HepG2 (cell line): Measurements from ENCODE around the gene NCAPD2. TPM values are rescaled to one million over a fixed set of nuclear protein-coding genes. Genes with fewer than 3 reads are reported as not detected.
A peak's percentile ranks its signal among the peaks of the same experiment; 100 is the strongest.

ENCODE experiments used
- AKAP8 ChIP-seq: sonication (generic); formaldehyde crosslinking; IDR thresholded peaks from 2 replicates; pipeline ENCODE4 v1.5.1; 2020; ENCODE audit warnings: mild to moderate bottlenecking, missing genetic modification reagents
- CCDC6 ChIP-seq: sonication (generic); formaldehyde crosslinking; IDR thresholded peaks from 2 replicates; pipeline ENCODE4 v1.8.1; 2022; ENCODE audit warnings: mild to moderate bottlenecking, missing genetic modification reagents, moderate library complexity
- HOXA5 ChIP-seq: sonication (generic); formaldehyde crosslinking; IDR thresholded peaks from 2 replicates; pipeline ENCODE4 v1.4.0; 2020; ENCODE audit warnings: missing genetic modification reagents
- KDM2A ChIP-seq: sonication (generic); formaldehyde crosslinking; IDR thresholded peaks from 2 replicates; pipeline ENCODE4 v1.4.0; 2020; ENCODE audit warnings: low read depth, missing genetic modification reagents, borderline replicate concordance
- PRPF4 ChIP-seq: fragments of 200-400 bp; formaldehyde crosslinking; IDR thresholded peaks from 2 replicates; pipeline ENCODE4 v1.6.1; 2016; ENCODE audit warnings: low read length, low read depth; ENCODE audit not compliant: poor library complexity, severe bottlenecking
- SOX13 ChIP-seq, 3 experiments: fragments of 450-650 bp in 1 of 3; sonication (generic) in 1 of 3; formaldehyde crosslinking in 1 of 3; IDR thresholded peaks in 2 of 3; conservative IDR thresholded peaks in 1 of 3; 2 replicates each; pipeline versions ENCODE4 v1.5.0 to v1.6.1; 2016 to 2020; ENCODE audit warnings: antibody characterized with exemption in 1 of 3, mild to moderate bottlenecking in 1 of 3, missing compliant biosample characterization in 1 of 3, missing genetic modification reagents in 1 of 3, moderate library complexity in 1 of 3
- THYN1 ChIP-seq: sonication (generic); formaldehyde crosslinking; IDR thresholded peaks from 2 replicates; pipeline ENCODE4 v1.8.1; 2023; ENCODE audit warnings: low read depth, mild to moderate bottlenecking, moderate library complexity, missing genetic modification reagents, borderline replicate concordance
- TOPORS ChIP-seq: sonication (generic); formaldehyde crosslinking; IDR thresholded peaks from 2 replicates; pipeline ENCODE4 v1.8.0; 2023; ENCODE audit warnings: mild to moderate bottlenecking, missing genetic modification reagents
- YEATS4 ChIP-seq: sonication (generic); formaldehyde crosslinking; IDR thresholded peaks from 2 replicates; pipeline ENCODE4 v1.4.0; 2020; ENCODE audit warnings: missing genetic modification reagents, borderline replicate concordance
- ZFY ChIP-seq: sonication (generic); formaldehyde crosslinking; IDR thresholded peaks from 2 replicates; pipeline ENCODE4 v1.4.0; 2020; ENCODE audit warnings: missing genetic modification reagents
- ZNF33B ChIP-seq: sonication (generic); formaldehyde crosslinking; IDR thresholded peaks from 2 replicates; pipeline ENCODE4 v1.5.1; 2020; ENCODE audit warnings: mild to moderate bottlenecking, missing genetic modification reagents
- ZNF468 ChIP-seq: sonication (generic); formaldehyde crosslinking; IDR thresholded peaks from 2 replicates; pipeline ENCODE4 v1.8.0; 2022; ENCODE audit warnings: mild to moderate bottlenecking, moderate library complexity, missing genetic modification reagents
- polyA plus RNA-seq, 8 experiments: library from polyadenylated mRNA; depleted of rRNA in 3 of 8; stranded (reverse) in 7 of 8; unstranded in 1 of 8; fragments of >200 nt; fragmentation: Illumina TruSeq in 4 of 8; extraction: Trizol in 4 of 8; gene quantifications; 2 replicates each; pipeline versions ENCODE4 v1.2.1 to v1.2.3, GENCODE V29; 2011 to 2016; ENCODE audit warnings: low read depth in 4 of 8, missing spikeins in 1 of 8, mixed read lengths in 1 of 8; ENCODE audit not compliant: insufficient read depth in 1 of 8
- total RNA-seq, 5 experiments: library from RNA; depleted of rRNA; stranded (reverse); fragments of >200 nt; fragmentation: Illumina TruSeq; extraction: Trizol; gene quantifications; 2 replicates each; pipeline ENCODE4 v1.2.3, GENCODE V29; 2016; ENCODE audit warnings: low read depth in 1 of 5
- TF ChIP-seq, protein P1 (sequence below): IDR thresholded peaks from 2 replicates; pipeline ENCODE4 v1.6.1; 2016; ENCODE audit warnings: mild to moderate bottlenecking, missing biosample characterization, missing genetic modification reagents
- TF ChIP-seq, protein P2 (sequence below): sonication (generic); formaldehyde crosslinking; IDR thresholded peaks from 2 replicates; pipeline ENCODE4 v1.4.0; 2020; ENCODE audit warnings: missing genetic modification reagents, borderline replicate concordance
- TF ChIP-seq, protein P3 (sequence below): sonication (generic); formaldehyde crosslinking; IDR thresholded peaks from 2 replicates; pipeline ENCODE4 v1.4.0; 2020; ENCODE audit warnings: missing genetic modification reagents
- TF ChIP-seq, protein P4 (sequence below): sonication (generic); formaldehyde crosslinking; IDR thresholded peaks from 2 replicates; pipeline ENCODE4 v1.8.1; 2023; ENCODE audit warnings: mild to moderate bottlenecking, missing genetic modification reagents, borderline replicate concordance
- TF ChIP-seq, protein P5 (sequence below): sonication (generic); formaldehyde crosslinking; IDR thresholded peaks from 2 replicates; pipeline ENCODE4 v1.4.0; 2020; ENCODE audit warnings: low read depth, missing genetic modification reagents

Gene NCAPD2
- total and polyA plus RNA-seq, 2 of the 13 experiments (the other 11 are each of a cell fraction or from before 2014, with no cell fraction given) = 51.1 to 65.6 TPM

DNA sequence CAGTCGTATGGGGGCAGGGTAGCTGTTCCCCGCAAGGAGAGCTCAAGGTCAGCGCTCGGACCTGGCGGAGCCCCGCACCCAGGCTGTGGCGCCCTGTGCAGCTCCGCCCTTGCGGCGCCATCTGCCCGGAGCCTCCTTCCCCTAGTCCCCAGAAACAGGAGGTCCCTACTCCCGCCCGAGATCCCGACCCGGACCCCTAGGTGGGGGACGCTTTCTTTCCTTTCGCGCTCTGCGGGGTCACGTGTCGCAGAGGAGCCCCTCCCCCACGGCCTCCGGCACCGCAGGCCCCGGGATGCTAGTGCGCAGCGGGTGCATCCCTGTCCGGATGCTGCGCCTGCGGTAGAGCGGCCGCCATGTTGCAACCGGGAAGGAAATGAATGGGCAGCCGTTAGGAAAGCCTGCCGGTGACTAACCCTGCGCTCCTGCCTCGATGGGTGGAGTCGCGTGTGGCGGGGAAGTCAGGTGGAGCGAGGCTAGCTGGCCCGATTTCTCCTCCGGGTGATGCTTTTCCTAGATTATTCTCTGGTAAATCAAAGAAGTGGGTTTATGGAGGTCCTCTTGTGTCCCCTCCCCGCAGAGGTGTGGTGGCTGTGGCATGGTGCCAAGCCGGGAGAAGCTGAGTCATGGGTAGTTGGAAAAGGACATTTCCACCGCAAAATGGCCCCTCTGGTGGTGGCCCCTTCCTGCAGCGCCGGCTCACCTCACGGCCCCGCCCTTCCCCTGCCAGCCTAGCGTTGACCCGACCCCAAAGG lies 41.2 kb downstream of the NCAPD2 start (continued):
- TF ChIP-seq, protein P1, sequence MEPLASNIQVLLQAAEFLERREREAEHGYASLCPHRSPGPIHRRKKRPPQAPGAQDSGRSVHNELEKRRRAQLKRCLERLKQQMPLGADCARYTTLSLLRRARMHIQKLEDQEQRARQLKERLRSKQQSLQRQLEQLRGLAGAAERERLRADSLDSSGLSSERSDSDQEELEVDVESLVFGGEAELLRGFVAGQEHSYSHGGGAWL (CRISPR knock-in tag) = peak; percentile 54; the same call in 1 of the 2 replicates
- no peak for TF ChIP-seq ZFY
- TF ChIP-seq CCDC6 (CRISPR knock-in tag) = peak; percentile 25; the same call in 1 of the 2 replicates
- no peak for TF ChIP-seq THYN1 (CRISPR knock-in tag)
- TF ChIP-seq, protein P2, sequence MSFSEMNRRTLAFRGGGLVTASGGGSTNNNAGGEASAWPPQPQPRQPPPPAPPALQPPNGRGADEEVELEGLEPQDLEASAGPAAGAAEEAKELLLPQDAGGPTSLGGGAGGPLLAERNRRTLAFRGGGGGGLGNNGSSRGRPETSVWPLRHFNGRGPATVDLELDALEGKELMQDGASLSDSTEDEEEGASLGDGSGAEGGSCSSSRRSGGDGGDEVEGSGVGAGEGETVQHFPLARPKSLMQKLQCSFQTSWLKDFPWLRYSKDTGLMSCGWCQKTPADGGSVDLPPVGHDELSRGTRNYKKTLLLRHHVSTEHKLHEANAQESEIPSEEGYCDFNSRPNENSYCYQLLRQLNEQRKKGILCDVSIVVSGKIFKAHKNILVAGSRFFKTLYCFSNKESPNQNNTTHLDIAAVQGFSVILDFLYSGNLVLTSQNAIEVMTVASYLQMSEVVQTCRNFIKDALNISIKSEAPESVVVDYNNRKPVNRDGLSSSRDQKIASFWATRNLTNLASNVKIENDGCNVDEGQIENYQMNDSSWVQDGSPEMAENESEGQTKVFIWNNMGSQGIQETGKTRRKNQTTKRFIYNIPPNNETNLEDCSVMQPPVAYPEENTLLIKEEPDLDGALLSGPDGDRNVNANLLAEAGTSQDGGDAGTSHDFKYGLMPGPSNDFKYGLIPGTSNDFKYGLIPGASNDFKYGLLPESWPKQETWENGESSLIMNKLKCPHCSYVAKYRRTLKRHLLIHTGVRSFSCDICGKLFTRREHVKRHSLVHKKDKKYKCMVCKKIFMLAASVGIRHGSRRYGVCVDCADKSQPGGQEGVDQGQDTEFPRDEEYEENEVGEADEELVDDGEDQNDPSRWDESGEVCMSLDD (CRISPR knock-in tag) = 0 out of 2 replicates have a peak, but pooled peaks have one; percentile 15
- TF ChIP-seq YEATS4 = peak; percentile 55; the same call in 1 of the 2 replicates
- TF ChIP-seq SOX13 (IDR thresholded peaks at IDR 0.05) = no peak
- 0 out of 4 replicates have a peak, but pooled peaks of 1 of the 2 experiments have one; percentile 20 for TF ChIP-seq SOX13 (CRISPR knock-in tag; conservative IDR thresholded peaks at IDR 0.05 in 1 of 2, IDR thresholded peaks at IDR 0.05 in 1 of 2)
- TF ChIP-seq PRPF4 = no peak
- TF ChIP-seq, protein P3, sequence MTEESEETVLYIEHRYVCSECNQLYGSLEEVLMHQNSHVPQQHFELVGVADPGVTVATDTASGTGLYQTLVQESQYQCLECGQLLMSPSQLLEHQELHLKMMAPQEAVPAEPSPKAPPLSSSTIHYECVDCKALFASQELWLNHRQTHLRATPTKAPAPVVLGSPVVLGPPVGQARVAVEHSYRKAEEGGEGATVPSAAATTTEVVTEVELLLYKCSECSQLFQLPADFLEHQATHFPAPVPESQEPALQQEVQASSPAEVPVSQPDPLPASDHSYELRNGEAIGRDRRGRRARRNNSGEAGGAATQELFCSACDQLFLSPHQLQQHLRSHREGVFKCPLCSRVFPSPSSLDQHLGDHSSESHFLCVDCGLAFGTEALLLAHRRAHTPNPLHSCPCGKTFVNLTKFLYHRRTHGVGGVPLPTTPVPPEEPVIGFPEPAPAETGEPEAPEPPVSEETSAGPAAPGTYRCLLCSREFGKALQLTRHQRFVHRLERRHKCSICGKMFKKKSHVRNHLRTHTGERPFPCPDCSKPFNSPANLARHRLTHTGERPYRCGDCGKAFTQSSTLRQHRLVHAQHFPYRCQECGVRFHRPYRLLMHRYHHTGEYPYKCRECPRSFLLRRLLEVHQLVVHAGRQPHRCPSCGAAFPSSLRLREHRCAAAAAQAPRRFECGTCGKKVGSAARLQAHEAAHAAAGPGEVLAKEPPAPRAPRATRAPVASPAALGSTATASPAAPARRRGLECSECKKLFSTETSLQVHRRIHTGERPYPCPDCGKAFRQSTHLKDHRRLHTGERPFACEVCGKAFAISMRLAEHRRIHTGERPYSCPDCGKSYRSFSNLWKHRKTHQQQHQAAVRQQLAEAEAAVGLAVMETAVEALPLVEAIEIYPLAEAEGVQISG (CRISPR knock-in tag) = 0 out of 2 replicates have a peak, but pooled peaks have one; percentile 15
- TF ChIP-seq, protein P4, sequence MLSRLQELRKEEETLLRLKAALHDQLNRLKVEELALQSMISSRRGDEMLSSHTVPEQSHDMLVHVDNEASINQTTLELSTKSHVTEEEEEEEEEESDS (CRISPR knock-in tag) = no peak
- peak; percentile 73; the same call in 1 of the 2 replicates for TF ChIP-seq KDM2A
- TF ChIP-seq AKAP8 (CRISPR knock-in tag) = peak; percentile 63
- no peak for TF ChIP-seq TOPORS (CRISPR knock-in tag)
- TF ChIP-seq ZNF468 (CRISPR knock-in tag) = peak; percentile 84; the same call in 1 of the 2 replicates
- TF ChIP-seq, protein P5, sequence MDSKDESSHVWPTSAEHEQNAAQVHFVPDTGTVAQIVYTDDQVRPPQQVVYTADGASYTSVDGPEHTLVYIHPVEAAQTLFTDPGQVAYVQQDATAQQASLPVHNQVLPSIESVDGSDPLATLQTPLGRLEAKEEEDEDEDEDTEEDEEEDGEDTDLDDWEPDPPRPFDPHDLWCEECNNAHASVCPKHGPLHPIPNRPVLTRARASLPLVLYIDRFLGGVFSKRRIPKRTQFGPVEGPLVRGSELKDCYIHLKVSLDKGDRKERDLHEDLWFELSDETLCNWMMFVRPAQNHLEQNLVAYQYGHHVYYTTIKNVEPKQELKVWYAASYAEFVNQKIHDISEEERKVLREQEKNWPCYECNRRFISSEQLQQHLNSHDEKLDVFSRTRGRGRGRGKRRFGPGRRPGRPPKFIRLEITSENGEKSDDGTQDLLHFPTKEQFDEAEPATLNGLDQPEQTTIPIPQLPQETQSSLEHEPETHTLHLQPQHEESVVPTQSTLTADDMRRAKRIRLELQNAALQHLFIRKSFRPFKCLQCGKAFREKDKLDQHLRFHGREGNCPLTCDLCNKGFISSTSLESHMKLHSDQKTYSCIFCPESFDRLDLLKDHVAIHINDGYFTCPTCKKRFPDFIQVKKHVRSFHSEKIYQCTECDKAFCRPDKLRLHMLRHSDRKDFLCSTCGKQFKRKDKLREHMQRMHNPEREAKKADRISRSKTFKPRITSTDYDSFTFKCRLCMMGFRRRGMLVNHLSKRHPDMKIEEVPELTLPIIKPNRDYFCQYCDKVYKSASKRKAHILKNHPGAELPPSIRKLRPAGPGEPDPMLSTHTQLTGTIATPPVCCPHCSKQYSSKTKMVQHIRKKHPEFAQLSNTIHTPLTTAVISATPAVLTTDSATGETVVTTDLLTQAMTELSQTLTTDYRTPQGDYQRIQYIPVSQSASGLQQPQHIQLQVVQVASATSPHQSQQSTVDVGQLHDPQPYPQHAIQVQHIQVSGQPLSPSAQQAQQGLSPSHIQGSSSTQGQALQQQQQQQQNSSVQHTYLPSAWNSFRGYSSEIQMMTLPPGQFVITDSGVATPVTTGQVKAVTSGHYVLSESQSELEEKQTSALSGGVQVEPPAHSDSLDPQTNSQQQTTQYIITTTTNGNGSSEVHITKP = peak; percentile 37; the same call in 1 of the 2 replicates
- TF ChIP-seq HOXA5 (CRISPR knock-in tag) = peak; percentile 31; the same call in 1 of the 2 replicates
- 0 out of 2 replicates have a peak, but pooled peaks have one; percentile 34 for TF ChIP-seq ZNF33B
